ENCODE data around the gene HECW1.

- no peak for TF ChIP-seq POLR2A (IDR thresholded peaks at IDR 0.05)
- TF ChIP-seq CTCF (IDR thresholded peaks at IDR 0.05 in 4 of 5, conservative IDR thresholded peaks at IDR 0.05 in 1 of 5), result no peak
Observed at GRCh38 chr7:43124388-43124787, 11.9 kb downstream of the HECW1 start.
